Fibroblast of gingiva (primary cell): ENCODE data around the gene TMEM38A.
"Not testable (repeated sequence)": the region's sequence is repeated elsewhere in the genome, so short reads cannot be mapped to it uniquely, and the experiment has no call there.

ENCODE experiments used
- DNase-seq: peaks from one replicate; pipeline ENCODE4 v3.0.0-alpha.2; 2011; ENCODE audit warnings: low read depth

Gene TMEM38A

GRCh38 chr19:16676101-16676798, 15.3 kb downstream of the TMEM38A start:
- no peak for DNase-seq

GRCh38 chr19:16677055-16677454, 16.1 kb downstream of the TMEM38A start:
- no peak for DNase-seq

GRCh38 chr19:16678498-16678897, 17.6 kb downstream of the TMEM38A start:
- DNase-seq = no peak

DNA sequence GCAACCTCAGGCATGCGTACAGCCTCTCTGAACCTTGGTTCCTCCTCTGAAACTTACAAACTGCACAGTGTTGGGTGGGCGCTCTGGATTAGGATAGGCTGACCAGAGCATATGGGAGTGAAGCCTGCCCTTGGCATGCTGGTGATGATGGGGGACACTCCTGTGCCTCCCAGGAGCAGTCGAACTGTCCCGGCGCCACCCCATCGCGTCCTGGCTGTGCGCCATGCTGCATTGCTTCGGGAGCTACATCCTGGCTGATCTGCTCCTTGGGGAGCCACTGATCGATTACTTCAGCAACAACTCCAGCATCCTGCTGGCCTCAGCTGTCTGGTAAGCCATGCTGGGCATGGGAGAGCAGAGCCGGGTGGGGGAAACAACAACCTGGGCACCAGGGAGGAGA, 18.9 kb downstream of the TMEM38A start:
- no peak for DNase-seq

DNA sequence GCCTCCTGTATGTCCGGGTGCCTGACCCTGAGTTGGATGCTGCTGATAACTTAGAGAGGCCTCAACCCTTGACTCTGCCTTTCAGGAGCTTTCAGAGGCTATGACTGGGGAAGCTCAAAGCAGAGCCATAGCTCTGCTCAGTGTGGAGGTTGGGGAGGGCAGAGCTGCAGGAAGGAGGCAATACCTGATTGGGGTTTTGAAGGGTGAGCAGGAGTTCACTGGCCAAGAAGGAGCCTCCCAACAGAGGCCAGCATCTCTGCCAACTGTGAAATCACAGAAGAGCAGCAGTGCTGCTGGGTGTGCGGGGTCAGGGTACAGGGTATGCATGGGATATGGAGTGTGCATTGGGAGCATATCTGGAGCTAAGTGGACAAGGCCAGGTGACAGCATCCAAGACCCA, 21.6 kb downstream of the TMEM38A start:
- DNase-seq = no peak

- no peak for DNase-seq
Observed at GRCh38 chr19:16684216-16684615, 23.3 kb downstream of the TMEM38A start.

DNA sequence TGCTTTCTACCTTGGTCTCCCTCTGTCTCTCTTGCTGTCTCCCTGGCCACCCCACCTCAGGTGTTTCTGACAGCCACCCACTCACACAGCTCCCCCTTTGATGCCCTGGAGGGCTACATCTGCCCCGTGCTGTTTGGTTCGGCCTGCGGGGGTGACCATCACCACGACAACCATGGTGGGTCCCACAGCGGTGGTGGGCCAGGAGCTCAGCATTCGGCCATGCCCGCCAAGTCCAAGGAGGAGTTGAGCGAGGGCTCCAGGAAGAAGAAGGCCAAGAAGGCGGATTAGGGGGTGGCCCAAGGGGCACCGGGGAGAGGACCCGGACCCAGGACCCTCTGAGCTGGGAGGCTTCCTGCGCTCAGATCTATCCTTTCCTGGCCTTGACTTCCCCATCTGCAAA, 27.1 kb downstream of the TMEM38A start:
- DNase-seq = no peak

GRCh38 chr19:16698914-16699313, 38.0 kb downstream of the TMEM38A start:
- no peak for DNase-seq

DNA sequence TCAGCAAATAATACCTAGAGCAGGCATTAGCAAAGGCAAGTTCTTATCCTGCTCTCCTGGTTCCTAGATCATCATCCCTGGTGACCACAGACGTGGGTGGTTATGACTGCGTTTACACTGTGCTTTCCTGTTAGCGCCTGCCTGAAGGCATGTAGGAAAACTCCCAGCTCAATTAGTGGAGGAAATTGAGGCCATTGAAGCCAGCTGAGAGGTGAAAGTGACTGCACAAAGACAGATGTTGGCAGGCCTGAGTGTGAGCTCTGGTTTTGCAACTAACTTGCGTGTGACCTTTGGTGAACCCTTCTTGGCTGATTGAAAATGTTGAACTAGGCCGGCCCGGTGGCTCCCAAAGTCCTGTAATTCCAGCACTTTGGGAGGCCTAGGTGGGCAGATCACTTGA, 41.2 kb downstream of the TMEM38A start:
- peak; percentile 64 for DNase-seq

DNA sequence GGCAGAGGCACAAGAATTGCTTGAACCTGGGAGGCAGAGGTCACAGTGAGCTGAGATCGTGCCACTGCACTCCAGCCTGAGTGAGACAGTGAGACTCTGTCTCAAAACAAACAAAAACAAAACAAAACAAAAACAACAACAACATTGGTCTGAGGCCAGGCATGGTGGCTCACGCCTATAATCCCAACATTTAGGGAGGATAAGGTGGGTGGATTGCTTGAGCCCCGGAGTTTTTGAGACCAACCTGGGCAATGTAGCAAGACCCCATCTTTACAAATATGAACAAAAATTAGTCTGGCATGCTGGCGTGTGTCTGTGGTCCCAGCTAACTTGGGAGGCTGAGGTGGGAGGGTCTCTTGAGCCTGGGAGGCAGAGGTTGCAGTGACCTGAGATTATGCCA, 42.7 kb downstream of the TMEM38A start:
- no peak for DNase-seq

DNA sequence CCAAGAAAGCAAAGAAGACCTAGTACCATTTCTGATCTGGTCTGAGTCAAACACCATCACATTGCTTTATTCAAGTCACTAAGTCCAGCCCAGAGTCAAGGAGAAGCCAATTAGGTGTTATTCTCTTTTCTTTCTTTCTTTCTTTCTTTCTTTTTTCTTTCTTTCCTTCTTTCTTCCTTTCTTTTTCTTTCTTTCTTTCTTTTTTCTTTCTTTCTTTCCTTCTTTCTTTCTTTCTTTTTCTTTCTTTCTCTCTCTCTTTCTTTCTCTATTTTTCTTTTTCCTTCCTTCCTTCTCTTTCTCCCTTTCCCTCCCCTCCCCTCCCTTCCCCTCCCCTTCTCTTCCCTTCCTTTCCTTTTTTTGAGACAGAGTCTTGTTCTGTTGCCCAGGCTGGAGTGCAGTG, 49.9 kb downstream of the TMEM38A start:
- not testable (repeated sequence) for DNase-seq

- DNase-seq = not testable (repeated sequence)
Observed at GRCh38 chr19:16712295-16712694, 51.4 kb downstream of the TMEM38A start.

- no peak for DNase-seq
Observed at GRCh38 chr19:16714702-16715287, 53.9 kb downstream of the TMEM38A start.

DNA sequence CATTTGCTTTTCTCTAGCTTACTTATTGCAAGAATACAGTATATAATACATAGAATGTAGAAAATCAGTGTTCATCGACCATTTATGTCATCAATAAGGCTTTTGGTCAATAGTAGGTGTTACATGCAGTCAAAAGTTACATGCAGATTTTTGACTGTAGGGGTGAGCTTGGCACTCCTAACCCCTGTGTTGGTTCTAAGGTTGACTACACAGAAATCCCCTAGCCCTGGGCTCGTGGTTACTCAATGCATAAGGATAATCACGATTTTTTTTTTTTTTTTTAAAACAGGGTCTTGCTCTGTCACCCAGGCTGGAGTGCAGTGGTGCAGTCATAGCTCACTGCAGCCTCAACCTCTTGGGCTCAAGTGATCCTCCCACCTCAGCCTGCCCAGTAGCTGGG, 54.7 kb downstream of the TMEM38A start:
- no peak for DNase-seq

DNA sequence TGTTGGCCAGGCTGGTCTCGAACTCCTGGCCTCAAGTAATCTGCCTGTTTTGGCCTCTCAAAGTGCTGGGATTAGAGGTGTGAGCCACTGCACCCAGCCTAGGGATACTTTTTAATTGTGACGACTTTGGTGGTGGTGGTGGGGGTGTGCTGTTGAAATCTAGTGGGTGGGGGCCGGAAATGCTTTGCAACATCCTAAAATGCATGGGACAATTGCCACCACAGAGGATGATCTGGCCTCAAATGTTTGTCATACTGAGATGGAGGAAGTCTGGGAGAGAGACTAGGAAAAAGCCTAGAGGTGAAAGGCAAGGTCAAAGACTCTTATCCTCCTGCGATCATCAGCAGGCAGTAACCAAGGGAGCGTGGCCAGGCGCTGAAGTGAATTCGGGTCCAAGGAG, 60.1 kb downstream of the TMEM38A start:
- DNase-seq = no peak

DNA sequence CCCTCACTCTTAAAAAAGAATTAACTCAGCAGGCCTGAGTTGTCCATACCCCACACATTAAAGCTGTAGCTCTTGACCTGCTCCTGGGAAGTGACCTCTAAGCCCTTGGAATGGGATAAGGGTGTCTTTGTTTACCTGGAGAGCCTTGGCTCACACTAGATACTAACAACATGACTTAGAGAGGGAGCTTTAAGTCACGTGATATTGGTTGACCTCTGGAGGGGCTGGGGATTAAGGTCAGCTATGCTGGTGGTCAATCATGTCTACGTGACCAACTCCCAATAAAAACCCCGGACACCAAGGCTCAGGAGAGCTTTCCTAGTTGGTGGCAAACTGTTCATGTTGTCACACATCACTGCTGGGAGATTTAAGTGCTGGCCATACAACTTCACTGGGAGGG, 61.7 kb downstream of the TMEM38A start:
- no peak for DNase-seq

DNA sequence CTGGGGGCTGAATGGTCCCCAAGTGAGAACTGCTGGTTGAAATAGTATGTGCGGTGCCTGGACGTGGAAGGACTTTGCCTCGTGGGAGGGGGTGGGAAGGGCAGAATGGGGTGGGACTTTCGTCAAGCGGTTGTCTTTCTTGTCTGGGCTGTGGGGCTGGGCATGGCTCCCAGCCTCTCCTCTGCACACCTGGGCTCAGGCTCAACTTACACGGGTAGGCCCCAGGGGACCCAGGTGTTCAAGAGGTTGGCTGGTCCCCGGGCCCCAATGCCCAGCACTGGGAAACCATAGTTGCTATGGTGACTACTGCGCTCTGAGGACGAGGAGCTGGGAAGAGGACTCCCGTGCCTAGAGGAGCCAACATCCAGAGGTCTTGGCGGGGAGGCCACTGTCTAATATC, 66.0 kb downstream of the TMEM38A start:
- no peak for DNase-seq

GRCh38 chr19:16735650-16736266, 74.8 kb downstream of the TMEM38A start:
- not testable (repeated sequence) for DNase-seq

DNA sequence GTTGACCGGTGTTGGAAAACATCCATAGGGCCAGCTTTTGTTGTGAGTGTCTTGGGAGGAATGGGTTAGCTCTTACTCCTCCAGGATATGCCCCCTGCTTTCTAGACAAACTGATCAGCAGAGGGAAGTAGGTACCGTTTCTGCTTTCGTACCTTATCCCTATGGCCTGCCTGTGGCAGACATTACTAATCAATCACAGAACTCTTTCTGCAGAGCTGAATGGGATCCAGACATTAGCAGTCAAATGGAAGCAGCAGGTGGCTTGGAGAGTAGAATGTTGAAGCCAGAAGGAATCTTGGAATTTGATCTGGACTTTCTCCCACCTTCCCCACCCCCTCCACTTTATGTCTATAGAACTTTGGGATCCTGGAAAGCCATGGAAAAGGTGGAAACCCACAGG, 75.8 kb downstream of the TMEM38A start:
- DNase-seq = no peak

DNA sequence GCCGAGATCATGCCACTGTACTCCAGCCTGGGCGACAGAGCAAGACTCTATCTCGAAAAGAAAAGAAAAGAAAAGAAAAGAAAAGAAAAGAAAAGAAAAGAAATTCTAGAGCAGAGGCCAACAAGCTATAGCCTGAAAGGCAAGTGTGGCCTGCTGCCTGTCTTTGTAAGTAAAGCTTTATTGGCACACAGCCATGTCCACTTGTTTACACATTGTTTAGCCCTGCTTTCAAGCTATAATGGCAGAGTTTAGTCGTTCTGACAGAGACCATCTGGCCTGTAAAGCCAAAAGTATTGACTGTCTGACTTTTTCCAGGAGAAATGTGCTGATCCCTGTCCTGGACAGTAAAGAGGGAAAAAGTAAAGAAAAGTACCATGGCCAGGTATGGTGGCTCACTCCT, 77.0 kb downstream of the TMEM38A start:
- DNase-seq = no peak

DNA sequence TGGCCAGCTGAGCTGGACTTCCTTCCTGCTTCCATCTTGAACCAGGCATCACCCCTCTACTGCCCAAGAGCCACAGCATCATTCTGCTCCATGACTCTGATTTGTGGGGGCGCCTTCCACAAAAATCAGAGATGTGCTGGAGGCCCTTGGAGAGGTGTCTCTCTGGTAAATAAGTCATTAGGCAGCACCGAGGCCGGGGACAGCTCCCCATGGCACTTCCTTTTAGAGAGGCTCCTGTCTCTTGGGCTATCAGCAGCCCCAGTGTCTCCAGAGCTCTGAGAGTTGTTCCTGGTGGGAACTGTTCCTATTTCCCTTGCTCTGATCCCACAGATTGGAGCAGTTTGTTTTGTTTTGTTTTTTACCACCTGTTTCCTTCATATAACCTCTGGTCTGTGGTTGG, 78.6 kb downstream of the TMEM38A start:
- no peak for DNase-seq
